K562 (cell line): Measurements from ENCODE around the gene EXOC6.

Experiments used
- BHLHE40 ChIP-seq: IDR thresholded peaks from 2 replicates; pipeline ENCODE4 v1.6.1; 2011; ENCODE audit warnings: low read length, improper control_type of control experiment
- GABPA ChIP-seq: fragments of 200-800 bp; sonication (Bioruptor generic); conservative IDR thresholded peaks from 2 replicates; pipeline ENCODE4 v1.6.1; 2016; ENCODE audit warnings: low read depth, missing genetic modification characterization, missing compliant biosample characterization
- JUNB ChIP-seq: fragments of 450-650 bp; formaldehyde crosslinking; conservative IDR thresholded peaks from 2 replicates; pipeline ENCODE4 v1.4.0; 2020; ENCODE audit warnings: mild to moderate bottlenecking
- KDM2B ChIP-seq: fragments of 250-450 bp; sonication (Bioruptor Pico); IDR thresholded peaks from 2 replicates; pipeline ENCODE4 v1.8.0; 2021; ENCODE audit warnings: mild to moderate bottlenecking, moderate library complexity
- KLF16 ChIP-seq: IDR thresholded peaks from 2 replicates; pipeline ENCODE4 v1.6.1; 2016; ENCODE audit warnings: antibody characterized with exemption
- ZNF277 ChIP-seq: fragments of 250-450 bp; sonication (Bioruptor Pico); IDR thresholded peaks from 2 replicates; pipeline ENCODE4 v1.8.0; 2022; ENCODE audit warnings: inconsistent platforms, mild to moderate bottlenecking, moderate library complexity, borderline replicate concordance
- ZNF280B ChIP-seq: fragments of 250-450 bp; sonication (Bioruptor Pico); IDR thresholded peaks from 2 replicates; pipeline ENCODE4 v1.5.1; 2021; ENCODE audit warnings: mild to moderate bottlenecking
- TF ChIP-seq, protein P1 (sequence below): sonication (generic); formaldehyde crosslinking; IDR thresholded peaks from 2 replicates; pipeline ENCODE4 v1.8.1; 2023; ENCODE audit warnings: mild to moderate bottlenecking, missing genetic modification reagents
- TF ChIP-seq, protein P2 (sequence below), 3 experiments: IDR thresholded peaks in 2 of 3; conservative IDR thresholded peaks in 1 of 3; 2 replicates each; pipeline ENCODE4 v1.5.1; 2011 to 2012; ENCODE audit warnings: low read length in 3 of 3, mild to moderate bottlenecking in 3 of 3, control low read depth in 2 of 3, improper control_type of control experiment in 1 of 3, inconsistent platforms in 1 of 3, low read depth in 1 of 3, mixed read lengths in 1 of 3, moderate library complexity in 1 of 3; ENCODE audit not compliant: insufficient read depth in 2 of 3
- TF ChIP-seq, protein P3 (sequence below), 2 experiments: fragments of 450-650 bp; formaldehyde crosslinking in 1 of 2; IDR thresholded peaks; 2 replicates each; pipeline versions ENCODE4 v1.4.0 to v1.6.1; 2014 to 2020; ENCODE audit warnings: mild to moderate bottlenecking in 2 of 2, borderline replicate concordance in 1 of 2, low read depth in 1 of 2
- TF ChIP-seq, protein P4 (sequence below), 3 experiments: fragments of 200-800 bp in 1 of 3; fragments of 250-450 bp in 1 of 3; fragments of 450-650 bp in 1 of 3; sonication (Bioruptor Pico) in 1 of 3; sonication (Bioruptor generic) in 1 of 3; formaldehyde crosslinking in 1 of 3; IDR thresholded peaks; 2 replicates each; pipeline versions ENCODE4 v1.6.1 to v1.8.0; 2016 to 2022; ENCODE audit warnings: mild to moderate bottlenecking in 2 of 3, missing genetic modification characterization in 2 of 3, missing compliant biosample characterization in 1 of 3, moderate library complexity in 1 of 3

GRCh38 chr10:92880233-92880861 lies 32.0 kb downstream of the EXOC6 start:
- TF ChIP-seq GABPA (tag) (no peak), KLF16 (no peak), JUNB (CRISPR knock-in tag) (no peak), BHLHE40 (no peak), ZNF277 (CRISPR knock-in tag) (no peak), KDM2B (CRISPR knock-in tag) (no peak), ZNF280B (CRISPR knock-in tag) (no peak)
- TF ChIP-seq, protein P1, sequence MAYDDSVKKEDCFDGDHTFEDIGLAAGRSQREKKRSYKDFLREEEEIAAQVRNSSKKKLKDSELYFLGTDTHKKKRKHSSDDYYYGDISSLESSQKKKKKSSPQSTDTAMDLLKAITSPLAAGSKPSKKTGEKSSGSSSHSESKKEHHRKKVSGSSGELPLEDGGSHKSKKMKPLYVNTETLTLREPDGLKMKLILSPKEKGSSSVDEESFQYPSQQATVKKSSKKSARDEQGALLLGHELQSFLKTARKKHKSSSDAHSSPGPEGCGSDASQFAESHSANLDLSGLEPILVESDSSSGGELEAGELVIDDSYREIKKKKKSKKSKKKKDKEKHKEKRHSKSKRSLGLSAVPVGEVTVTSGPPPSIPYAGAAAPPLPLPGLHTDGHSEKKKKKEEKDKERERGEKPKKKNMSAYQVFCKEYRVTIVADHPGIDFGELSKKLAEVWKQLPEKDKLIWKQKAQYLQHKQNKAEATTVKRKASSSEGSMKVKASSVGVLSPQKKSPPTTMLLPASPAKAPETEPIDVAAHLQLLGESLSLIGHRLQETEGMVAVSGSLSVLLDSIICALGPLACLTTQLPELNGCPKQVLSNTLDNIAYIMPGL: no peak
- TF ChIP-seq, protein P2, sequence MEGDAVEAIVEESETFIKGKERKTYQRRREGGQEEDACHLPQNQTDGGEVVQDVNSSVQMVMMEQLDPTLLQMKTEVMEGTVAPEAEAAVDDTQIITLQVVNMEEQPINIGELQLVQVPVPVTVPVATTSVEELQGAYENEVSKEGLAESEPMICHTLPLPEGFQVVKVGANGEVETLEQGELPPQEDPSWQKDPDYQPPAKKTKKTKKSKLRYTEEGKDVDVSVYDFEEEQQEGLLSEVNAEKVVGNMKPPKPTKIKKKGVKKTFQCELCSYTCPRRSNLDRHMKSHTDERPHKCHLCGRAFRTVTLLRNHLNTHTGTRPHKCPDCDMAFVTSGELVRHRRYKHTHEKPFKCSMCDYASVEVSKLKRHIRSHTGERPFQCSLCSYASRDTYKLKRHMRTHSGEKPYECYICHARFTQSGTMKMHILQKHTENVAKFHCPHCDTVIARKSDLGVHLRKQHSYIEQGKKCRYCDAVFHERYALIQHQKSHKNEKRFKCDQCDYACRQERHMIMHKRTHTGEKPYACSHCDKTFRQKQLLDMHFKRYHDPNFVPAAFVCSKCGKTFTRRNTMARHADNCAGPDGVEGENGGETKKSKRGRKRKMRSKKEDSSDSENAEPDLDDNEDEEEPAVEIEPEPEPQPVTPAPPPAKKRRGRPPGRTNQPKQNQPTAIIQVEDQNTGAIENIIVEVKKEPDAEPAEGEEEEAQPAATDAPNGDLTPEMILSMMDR (IDR thresholded peaks at IDR 0.05 in 2 of 3, conservative IDR thresholded peaks at IDR 0.05 in 1 of 3; ENCODE audit: insufficient read depth in 2 of 3, low read depth in 1 of 3, low read length in 3 of 3): peak; percentile 30 to 55 (median 30); a peak in 3 of 6 replicates
- TF ChIP-seq, protein P3, sequence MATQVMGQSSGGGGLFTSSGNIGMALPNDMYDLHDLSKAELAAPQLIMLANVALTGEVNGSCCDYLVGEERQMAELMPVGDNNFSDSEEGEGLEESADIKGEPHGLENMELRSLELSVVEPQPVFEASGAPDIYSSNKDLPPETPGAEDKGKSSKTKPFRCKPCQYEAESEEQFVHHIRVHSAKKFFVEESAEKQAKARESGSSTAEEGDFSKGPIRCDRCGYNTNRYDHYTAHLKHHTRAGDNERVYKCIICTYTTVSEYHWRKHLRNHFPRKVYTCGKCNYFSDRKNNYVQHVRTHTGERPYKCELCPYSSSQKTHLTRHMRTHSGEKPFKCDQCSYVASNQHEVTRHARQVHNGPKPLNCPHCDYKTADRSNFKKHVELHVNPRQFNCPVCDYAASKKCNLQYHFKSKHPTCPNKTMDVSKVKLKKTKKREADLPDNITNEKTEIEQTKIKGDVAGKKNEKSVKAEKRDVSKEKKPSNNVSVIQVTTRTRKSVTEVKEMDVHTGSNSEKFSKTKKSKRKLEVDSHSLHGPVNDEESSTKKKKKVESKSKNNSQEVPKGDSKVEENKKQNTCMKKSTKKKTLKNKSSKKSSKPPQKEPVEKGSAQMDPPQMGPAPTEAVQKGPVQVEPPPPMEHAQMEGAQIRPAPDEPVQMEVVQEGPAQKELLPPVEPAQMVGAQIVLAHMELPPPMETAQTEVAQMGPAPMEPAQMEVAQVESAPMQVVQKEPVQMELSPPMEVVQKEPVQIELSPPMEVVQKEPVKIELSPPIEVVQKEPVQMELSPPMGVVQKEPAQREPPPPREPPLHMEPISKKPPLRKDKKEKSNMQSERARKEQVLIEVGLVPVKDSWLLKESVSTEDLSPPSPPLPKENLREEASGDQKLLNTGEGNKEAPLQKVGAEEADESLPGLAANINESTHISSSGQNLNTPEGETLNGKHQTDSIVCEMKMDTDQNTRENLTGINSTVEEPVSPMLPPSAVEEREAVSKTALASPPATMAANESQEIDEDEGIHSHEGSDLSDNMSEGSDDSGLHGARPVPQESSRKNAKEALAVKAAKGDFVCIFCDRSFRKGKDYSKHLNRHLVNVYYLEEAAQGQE (IDR thresholded peaks at IDR 0.05; ENCODE audit: borderline replicate concordance): peak; percentile 36; the same call in 1 of the 2 replicates
- TF ChIP-seq, protein P3 (CRISPR knock-in tag; IDR thresholded peaks at IDR 0.05; ENCODE audit: low read depth): no peak
- TF ChIP-seq, protein P4, sequence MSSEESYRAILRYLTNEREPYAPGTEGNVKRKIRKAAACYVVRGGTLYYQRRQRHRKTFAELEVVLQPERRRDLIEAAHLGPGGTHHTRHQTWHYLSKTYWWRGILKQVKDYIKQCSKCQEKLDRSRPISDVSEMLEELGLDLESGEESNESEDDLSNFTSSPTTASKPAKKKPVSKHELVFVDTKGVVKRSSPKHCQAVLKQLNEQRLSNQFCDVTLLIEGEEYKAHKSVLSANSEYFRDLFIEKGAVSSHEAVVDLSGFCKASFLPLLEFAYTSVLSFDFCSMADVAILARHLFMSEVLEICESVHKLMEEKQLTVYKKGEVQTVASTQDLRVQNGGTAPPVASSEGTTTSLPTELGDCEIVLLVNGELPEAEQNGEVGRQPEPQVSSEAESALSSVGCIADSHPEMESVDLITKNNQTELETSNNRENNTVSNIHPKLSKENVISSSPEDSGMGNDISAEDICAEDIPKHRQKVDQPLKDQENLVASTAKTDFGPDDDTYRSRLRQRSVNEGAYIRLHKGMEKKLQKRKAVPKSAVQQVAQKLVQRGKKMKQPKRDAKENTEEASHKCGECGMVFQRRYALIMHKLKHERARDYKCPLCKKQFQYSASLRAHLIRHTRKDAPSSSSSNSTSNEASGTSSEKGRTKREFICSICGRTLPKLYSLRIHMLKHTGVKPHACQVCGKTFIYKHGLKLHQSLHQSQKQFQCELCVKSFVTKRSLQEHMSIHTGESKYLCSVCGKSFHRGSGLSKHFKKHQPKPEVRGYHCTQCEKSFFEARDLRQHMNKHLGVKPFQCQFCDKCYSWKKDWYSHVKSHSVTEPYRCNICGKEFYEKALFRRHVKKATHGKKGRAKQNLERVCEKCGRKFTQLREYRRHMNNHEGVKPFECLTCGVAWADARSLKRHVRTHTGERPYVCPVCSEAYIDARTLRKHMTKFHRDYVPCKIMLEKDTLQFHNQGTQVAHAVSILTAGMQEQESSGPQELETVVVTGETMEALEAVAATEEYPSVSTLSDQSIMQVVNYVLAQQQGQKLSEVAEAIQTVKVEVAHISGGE (CRISPR knock-in tag; IDR thresholded peaks at IDR 0.05): no peak
